Activated CD4-positive, alpha-beta T cell treated with anti-CD3 and anti-CD28 coated beads, Interleukin-2, amount 50 U/mL, for 4 hours (primary cell): ENCODE results near the gene GLIPR2.
"Not testable (repeated sequence)": the region's sequence is repeated elsewhere in the genome, so short reads cannot be mapped to it uniquely, and the experiment has no call there.

Experiments
- DNase-seq, 2 experiments: peaks; one replicate each; pipeline ENCODE4 v3.0.0-alpha.2; 2020

The GLIPR2 gene, protein sequence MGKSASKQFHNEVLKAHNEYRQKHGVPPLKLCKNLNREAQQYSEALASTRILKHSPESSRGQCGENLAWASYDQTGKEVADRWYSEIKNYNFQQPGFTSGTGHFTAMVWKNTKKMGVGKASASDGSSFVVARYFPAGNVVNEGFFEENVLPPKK

DNA sequence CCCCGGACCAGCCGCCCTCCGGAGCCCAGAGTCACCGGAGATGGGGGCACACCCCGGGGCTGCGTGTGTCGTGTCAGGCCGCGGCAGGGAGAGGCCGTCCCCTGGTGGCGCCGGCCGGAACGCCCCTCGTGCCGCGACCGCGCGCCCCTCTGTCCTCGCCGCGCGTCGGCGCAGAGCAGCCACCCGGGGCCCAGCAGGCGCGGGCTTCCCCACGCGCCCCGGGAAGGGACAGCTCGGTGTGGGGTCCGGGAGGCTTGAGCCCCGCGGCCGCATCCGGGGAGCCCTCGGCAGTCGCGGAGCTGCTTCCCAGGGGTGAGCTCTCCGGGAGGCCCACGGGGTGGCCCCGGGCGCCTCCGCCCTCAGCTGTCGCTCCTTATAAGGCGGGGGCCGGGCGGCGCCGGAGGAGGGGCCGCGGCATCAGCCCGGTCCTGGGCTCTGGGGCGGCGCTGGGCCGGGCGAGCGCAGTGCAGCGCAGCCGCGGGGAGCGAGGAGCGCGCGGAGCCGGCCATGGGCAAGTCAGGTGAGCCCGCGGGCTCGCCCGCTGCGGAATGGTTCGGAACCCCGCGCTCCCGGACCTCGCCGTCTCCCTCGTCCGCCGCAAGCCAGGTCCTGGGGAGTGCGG lies at the start of gene GLIPR2:
TSS of gene GLIPR2 (plus strand) at position 462 of the 622 bp plus-strand sequence. CDS start at position 508, 46 bp downstream.
- DNase-seq = peak; percentile 60 to 62

DNA sequence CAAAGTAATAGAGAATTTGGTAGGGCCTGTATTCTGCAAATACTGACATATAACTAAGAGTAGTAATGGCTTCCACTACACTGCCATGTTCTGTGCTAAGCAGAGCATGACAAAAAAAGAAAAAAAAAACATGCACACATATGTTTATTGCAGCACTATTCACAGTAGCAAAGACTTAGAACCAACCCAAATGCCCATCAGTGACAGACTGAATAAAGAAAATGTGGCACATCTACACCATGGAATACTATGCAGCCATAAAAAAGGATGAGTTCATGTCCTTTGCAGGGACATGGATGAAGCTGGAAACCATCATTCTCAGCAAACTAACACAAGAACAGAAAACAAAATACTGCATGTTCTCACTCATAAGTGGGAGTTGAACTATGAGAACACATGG lies 49.5 kb upstream of the GLIPR2 start:
- not testable (repeated sequence) for DNase-seq

DNA sequence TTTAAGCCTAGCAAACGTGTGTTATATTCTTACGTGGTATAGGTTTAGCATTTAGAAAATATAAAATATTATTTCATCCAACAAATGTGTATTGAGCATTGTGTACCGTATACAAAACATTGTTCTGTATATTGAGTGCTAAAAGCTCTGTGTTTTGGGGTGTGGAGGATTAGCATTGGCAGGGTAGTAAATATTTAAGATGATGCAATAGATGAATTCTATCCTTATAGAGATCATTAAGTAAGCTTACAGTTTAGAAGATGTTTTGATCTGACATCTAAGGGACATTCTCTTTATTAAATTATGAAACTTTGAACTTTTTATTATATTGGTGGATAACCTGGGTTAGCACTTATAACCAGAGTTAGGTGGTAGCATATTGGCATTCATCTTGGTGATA lies 48.5 kb upstream of the GLIPR2 start:
- DNase-seq = no peak

DNA sequence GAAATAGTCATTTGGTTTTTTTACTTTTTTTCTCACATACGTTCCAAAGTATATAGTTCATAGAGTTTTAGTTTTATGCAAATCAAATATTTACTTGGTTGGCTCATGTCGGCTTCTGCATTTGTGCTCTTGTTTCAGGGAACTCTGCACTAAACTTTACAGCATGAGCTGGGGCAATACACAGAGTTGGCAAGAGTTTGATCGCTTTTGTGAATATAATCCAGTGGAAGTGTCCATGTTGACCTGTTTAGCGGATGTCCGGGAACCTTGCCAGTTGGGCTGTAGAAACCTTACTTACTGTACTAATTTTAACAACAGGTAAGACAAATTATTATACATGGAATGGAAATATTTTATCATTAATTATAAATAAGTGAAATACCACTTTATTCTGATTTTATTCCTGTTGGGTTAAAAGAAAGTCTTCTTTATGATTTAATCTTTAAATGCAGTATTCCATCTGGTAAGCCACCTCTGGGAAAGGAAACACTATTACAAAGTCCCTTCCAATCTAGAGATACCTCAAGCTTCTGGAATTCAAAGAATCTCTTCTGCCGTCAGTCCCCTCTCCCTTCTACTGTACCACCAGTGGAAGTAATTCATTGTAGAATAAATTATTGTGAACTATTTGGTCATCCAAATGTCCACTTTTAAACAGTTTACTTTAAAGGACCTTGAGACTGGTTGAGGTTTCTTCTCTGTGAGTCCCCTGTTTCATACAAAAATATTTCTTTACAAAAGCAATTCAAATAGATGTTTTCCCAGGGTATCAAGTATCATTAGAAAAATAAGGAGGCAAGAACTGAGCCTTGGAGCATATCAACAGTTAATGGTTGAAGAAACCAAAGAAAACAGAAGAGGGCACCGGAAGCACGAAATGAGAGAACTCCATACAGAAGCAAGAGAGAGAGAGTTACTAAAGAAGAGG lies 45.2 kb upstream of the GLIPR2 start:
- no peak for DNase-seq

DNA sequence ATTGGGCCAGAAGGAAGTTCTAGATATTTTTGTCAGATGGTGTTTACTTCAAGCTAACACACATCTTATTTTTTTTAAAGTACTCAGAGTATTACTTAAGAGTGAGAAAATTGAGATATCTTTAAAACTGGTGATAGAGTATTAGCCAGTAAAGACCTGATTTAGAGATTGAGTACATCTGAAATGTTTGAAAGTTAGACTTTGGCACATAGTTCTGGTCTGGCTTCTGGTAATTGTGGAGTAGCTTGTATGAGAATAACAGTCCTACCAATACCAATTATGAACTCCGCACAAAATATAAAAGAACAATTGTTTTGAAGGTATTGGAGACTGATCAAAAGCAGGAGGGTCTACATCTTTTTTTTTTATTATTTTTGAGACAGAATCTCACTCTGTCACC lies 44.5 kb upstream of the GLIPR2 start:
- no peak for DNase-seq

DNA sequence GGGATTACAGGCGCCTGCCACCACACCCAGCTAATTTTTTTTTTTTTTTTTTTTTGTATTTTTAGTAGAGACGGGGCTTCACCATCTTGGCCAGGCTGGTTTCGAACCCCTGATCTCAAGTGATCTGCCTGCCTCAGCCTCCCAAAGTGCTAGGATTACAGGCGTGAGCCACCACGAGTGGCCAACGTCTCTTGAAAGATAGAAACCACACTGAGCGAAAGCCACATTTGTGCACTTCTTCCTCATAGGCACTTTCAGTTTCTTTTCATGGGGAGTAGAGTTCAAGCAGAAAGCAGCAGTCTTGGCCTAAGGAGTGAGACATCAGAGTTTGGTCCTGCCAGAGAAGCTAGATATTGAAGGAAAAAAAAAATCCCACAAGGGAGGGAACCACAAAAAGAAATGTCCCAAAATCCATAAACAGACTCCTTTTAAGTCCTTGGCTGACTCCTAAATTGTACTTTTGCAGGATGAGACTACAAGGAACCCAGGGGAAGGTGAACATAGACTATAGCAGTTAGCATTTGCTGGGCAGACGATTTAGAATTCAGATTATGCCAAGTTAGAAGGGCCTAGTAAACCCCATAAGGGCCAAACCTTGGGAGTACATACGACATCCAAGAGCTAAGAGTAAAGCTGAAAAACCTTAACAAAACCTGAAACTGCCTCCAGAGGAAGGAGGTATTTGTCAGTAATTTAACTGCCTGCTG lies 43.9 kb upstream of the GLIPR2 start:
- peak; percentile 20 to 25 for DNase-seq

DNA sequence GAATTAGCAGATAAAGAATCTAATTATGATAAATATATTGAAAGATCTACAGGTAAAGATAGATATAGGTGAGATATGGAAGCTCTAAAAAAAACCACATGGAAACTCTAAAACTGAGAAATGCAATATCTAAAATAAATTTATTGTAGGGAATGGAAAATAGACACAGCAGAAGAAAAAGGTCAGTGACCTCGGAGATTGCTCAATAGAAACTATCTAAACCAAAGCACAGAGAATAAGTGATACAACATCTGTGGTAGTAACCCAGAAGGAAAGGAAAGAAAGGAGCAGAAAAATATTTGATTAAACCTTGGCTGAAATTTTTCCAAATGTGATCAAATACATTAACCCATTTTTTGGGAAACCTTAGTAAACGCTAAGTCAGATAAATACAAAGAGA lies 43.1 kb upstream of the GLIPR2 start:
- DNase-seq = no peak

DNA sequence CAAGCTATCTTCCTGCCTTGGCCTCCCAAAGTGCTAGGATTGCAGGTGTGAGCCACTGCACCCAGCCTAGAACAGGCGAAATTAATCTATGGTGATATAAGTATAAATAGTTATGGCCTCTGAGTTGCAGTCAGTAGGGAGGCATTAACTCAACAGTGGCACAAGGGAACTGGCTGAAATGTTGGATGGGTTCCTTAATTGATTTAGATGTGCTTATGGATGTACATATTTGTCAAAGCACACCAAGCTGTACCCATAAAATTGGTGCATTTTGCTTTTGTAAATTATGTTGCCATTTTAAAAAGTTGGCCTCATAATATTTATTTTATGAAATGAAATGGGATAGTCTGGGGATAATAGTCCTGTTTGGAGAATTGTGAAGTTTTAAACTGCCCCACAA lies 36.8 kb upstream of the GLIPR2 start:
- DNase-seq = no peak

DNA sequence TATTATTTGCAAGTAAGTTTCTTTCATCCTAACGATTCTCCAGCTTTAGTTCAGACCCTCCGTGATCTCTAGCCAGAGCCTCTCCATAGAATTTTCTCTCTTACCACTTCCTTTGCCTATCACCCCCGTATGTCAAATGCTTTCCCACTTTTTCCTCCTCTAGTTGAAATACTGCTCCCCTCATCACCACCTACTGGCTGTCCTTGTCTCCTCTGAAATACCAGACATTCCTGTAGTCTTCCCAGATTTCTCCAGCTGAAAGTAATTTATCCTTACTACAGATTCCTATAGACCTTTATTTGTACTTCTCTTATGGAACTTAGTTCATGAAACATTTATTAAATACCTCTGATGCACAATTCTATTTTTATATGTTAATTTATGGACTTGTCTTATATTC lies 36.0 kb upstream of the GLIPR2 start:
- no peak for DNase-seq

DNA sequence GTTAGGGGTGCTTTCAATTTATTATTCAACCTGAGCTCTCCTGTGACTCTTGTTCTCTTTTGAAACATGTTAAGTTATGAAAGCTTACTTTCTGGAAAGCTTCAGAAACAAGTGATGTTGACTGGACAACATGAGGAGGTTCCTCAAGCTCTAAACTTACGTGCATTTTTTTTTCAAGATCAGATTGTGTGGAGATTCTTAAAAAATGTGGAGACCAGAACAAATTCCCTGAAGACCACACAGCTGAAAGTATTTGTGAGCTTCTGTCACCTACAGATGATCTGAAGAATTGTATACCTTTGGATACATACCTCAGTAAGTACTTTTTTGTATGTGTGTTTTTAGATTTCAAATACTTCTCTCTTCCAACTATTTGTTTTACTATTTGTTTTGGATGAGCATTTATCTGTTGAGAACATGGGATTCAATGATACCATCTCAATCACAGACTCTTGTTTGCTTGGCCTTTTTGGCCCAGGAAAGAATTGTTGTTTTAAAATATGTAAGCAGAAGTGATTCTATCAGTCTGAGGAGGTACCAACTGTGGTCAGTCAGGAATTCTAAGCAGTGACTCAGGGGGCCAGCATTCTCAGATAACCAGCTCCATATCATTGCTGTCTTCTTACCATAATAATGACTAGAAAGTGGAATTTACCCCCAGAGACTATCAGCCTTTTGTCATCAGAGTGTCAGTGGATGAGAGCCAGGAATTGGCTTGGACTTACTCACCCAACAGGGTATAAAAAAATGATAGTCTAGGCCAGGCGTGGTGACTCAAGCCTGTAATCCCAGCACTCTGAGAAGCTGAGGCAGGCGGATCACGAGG lies 34.4 kb upstream of the GLIPR2 start:
- no peak for DNase-seq

DNA sequence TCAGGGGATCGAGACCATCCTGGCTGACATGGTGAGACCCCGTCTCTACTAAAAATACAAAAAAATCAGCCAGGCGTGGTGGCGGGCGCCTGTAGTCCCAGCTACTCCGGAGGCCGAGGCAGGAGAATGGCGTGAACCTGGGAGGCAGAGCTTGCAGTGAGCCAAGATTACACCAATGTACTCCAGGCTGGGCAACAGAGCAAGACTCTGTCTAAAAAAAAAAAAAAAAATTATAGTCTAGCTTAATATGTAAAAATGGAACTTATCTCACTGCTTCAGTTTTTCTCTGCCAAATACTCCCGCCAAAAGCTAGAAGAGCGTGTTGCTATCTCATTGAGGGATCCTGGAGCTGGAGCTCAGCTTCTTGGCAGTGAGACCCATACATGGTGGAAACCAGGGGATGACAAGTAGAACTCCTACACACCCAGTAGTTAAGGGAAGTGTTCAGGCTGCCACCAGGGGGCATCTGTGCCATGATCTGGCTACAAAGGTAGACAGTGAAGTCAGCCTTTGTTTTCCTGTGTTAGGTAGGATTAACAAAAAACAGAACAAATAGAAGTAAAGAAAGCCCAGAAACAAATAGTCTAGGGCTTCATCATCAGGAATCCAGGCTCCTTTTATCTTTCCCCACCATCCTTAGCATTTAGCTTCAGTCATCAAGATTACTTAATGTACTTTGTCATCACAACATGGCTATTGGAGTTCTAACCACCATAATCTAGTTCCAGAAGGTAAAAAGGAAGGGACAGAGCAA lies 33.6 kb upstream of the GLIPR2 start:
- DNase-seq = peak; percentile 91

DNA sequence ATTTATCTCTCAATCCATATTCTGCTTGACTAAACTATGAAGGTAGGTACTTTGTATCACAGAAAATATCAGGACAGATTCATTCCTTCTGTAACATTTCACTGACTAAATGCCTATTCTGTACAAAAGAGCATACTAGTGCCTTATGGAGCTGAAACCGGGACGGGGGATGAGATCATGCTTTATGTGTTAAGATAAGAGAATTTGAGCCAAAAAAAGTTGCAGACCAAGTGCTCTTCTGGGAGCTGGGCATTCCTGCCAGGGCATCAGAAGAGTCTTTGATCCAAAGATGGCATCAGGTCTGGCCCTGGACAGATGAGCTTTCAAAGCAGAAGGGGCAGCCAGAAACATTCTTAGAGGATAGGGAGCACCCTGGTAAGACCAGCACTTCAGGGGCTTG lies 27.5 kb upstream of the GLIPR2 start:
- DNase-seq = no peak

DNA sequence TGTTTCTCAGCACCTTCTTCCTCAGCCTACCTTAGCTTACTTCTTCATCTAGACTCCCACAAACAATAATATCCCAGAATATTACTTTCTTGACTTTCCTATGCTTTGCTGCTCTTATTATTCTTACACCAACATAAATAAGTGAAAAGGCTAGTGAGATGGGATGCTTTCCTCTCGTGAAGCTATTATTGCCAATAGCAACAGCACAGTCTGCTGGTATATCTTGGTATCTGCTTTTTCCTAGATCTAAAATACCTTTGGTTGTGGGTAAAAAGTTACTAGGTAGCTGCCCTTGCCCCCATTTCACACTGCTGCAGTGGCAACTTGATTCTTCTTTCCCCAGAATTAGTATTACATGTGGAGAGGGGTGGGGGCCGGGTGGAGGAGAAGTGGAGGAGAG lies 26.1 kb upstream of the GLIPR2 start:
- DNase-seq = no peak

DNA sequence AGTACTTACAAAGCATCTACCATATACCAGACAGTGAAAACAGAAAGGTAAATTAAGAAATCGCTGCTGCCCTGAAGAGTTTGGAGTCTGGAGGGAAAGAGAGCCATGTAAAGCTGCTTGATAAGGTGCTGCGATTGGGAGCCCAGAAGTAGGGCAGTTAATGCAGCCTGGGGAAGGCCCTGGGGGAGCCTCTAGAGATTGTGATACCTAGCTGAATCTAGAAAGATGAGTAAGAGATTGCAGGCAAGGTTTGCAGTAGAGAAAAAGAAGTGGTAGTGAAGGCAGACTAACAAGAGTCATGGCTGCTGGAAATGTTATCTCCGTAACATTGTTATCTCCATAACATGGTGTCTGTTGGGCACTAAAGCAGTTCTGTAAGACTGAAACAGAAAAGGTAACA lies 24.0 kb upstream of the GLIPR2 start:
- DNase-seq = no peak

DNA sequence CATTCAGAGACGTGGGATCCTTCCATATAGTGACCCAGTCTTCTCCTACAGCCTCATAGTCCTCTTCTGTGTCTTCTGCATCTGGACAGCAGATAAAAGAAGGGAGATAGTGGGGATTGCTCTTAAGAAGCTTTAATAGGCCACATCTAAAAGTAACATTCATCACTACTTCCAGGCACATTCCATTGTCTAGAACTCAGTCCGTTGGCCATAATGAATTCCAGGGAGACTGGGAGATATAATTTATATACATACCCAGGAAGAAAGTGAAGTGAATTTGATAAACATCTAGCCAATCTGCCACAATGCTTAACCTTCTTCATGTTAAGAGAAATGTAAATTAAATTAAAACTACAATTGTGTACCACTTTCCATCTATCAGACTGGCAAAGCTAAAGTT lies 22.5 kb upstream of the GLIPR2 start:
- DNase-seq = no peak

DNA sequence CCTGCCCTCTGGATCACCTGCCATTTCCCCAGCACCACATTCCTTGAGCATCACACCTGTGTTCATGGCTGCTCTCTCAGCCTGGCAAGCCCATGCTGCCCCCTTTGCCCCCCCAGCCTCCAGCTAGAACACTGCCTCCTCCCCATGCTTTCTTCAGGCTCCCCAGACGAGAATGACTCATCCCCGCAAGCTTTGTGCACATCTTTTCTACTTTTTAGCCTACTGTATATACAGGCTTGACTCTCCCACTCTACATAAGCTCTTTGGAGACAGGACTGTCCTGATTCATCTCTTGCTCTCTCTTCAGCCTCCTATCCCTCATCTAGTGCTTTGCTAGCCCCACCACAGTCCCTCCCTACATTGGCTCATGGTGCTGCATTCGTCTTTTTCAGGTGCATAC lies 19.9 kb upstream of the GLIPR2 start:
- no peak for DNase-seq

DNA sequence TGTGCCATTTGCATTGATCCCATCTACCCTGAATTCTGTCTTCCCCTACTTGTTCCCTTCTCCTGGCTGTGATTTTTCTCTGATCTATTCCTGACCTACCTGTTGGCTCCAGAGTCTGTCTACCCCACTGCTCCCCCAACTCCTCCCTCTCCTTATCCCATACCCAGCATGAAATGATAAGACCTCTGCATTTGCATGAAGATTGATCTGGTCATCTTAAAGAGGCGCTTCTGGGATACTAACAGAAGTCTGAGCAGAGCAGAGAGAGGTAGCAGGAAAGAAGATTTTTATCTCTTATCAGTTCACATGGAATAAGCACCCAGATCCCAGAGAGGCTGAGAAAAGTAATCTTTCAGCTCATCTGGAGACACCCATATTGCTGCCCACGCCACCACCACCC lies 18.3 kb upstream of the GLIPR2 start:
- DNase-seq = no peak

DNA sequence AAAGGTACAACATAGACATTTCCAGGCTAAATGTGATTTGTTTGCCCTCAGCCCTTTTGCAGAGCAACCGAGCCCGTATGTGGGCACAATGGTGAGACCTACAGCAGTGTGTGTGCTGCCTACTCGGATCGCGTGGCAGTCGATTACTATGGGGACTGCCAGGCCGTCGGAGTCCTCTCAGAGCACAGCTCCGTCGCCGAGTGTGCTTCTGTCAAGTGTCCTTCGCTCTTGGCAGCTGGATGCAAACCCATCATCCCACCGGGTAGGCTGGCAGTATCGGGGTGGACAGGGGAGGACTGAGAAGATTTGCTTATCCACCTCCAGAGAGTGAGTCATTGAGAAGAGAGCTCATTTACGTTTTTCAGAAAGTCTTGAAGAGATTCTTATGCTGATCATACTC lies 17.8 kb upstream of the GLIPR2 start:
- DNase-seq = no peak

DNA sequence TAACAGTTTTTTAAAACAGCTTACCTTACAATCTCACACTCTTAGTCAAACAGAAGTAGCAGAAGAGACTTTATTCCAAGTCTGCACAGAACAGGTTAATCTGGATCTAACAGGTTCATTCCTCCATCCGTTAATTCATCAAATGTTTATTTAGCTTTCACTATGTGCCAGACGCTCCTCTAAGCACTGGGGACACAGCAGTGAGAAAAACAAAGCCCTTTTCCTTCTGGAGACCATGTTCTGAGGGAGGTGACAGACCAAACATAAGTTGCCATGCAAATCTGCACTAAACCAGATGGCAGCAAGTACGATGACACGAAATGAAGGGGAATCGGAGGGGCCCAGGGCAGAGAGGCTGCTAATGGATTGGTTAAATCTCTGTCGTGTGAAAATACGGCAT lies 17.1 kb upstream of the GLIPR2 start:
- no peak for DNase-seq

DNA sequence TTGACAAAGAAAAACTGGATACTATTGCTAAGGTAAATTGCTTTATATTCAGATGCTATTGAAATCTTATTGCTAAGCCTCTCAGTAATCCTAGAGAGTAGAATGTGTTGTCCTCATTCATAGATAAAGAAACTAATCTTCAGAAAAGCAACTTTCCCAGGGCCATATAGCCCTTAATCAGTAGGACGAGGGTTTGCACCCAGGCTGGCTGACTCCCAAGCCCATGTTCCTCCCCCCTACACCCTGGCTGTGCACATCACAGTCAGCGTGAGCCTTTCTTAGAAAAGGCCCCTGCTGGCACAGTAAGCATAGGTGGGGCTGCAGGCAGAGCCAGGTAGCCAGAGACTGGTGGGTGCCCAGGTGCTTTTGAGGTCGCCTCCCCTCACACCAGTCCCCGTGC lies 15.8 kb upstream of the GLIPR2 start:
- DNase-seq = no peak

DNA sequence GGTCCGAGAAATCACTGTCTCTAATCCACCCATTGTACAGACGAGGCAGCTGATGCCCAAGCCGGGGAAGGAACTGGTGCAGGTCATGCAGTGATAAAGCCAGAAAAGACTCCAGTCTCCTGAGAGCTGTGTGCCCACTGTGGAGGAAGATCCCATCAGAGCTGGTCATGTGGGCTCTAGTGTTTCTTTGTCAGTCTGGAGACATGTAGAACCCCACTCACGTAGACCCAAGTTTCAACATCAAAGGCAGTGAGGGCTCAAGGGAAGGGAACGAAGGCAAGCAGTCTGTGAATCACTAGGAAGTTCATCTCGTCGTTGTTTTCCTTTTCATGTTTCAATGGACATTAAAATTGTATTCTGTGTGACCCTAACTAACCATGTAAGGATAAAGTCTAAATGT lies 14.6 kb upstream of the GLIPR2 start:
- DNase-seq = no peak

DNA sequence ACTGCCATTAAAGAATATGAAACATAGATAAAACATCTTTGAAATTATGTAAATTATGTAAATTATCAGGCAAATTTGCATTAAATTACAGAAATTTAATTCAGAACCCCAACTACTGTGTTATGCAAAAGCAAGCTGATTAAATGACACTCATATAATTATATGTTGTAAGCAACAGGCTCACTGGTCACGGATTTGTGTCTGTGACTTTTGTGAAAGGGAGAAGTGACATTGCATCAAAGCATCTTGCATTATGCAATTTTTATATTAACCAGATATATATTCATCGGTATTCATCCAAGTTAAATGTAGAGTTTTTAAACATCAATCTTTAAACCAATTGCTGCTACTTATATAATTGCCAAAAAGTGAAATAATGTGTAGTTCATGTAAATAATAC lies 13.0 kb upstream of the GLIPR2 start:
- DNase-seq = no peak
